Embryonic facial prominence (tissue), 1 donor: ENCODE data around the gene CCDC182.

ENCODE experiments used
- DNase-seq: peaks from one replicate; pipeline ENCODE4 v3.0.0-alpha.2; 2016; ENCODE audit errors: extremely low spot score

CCDC182 gene

DNA sequence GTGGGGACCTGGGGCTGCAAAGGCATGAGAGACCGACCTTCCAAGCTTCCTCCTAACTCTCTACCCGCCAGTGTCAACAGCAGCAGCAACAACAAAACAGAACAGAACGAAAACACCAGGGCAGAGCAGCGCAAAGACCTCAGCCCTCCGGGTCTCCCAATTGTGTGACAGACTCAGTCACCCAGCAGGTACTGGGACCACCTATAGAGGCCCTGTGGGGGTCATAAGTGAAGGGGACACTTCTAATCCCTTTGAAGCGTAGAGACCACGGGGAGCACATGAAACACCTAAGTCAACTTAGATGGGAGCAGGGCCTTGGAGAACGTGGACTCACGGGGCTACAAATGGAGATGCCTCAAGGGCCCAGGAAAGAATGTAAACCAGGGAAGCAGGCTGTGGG, 12.6 kb upstream of the CCDC182 start:
- DNase-seq = no peak

DNA sequence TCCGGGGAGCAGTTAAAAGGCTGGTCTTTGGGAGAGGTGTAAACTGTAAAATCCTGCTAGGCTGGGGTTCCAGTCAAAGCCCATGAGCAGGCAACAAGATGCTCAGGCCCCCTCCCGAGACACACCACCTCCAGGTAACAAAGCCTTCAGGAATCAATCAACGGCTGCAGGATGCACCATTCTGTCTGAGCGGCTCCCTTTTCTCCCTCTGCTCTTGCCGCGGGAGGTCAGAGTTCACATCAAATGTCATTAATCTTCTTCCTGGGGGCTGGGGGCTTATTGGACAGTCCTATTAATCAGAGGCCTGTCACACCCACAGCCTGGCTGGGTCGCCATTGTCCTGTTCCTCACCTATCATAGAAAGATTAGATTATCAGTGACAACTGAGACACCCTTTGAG, 11.9 kb upstream of the CCDC182 start:
- DNase-seq = no peak

DNA sequence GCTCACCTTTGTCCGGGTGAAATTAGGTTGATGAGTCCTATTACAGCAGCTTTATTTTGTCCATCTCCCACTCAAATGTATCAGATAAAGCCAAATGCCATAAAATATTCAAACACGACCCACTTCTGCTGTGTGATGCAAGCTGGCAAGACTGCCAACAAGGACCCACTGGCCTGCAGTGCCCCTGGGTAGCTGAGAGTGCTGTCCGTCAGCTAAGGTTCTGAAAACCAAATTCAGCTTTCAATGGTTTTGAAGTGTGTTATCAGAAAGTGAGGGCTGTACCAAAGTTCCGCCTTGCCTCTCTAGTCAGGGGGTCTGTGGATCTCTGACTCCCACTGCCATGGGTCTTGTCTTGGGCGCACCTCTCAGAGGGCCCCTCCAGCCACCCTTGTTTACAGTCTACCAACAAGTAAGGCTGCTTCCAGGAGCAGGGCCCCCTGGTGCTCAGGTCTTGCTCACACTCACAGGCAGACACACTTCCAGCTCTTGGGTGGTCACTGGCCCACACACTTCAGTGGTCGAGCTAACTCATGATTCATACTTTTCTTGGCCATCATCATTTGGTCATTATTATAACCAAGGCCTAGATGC, 10.5 kb upstream of the CCDC182 start:
- no peak for DNase-seq

DNA sequence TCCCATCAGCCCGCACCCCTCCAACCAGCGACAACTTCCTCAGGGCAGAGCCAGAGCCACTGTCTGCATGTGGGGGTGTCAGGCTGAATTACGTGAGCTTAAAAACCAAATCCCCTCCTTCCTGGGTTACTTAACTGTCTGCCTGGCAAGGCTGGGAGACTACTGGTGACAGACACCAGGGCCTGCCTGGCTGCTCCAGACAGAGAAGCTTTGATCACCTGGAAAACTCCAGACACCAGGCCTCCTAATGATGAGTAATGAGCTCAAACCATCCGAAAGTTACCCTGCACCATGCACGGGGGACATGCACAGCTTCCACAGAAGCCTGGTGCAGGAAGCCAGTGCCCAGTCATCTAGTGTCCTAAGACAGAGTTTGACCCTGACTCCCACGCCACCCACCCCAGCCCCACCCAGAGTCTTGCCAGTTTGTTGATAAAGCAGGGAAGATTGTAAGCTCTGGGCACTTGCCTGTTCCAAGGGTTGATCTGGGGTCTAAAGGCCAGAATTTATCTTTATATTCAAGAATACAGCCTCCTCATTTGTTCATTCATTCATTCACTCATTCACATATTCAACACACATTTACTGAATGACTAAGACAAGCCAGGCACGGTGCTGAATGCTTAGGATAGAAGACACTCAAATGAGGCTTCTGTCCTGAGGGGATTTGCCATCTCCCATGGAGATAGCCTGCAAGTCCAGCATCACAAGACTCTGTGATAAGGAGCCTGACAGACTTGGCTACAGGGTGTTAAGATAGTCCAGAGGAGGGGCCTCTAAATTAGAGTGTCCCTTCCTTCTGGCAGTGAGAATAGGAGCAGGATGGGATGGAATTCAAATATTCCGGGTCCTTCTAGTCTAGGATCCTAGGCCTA, 7.2 kb upstream of the CCDC182 start:
- no peak for DNase-seq

DNA sequence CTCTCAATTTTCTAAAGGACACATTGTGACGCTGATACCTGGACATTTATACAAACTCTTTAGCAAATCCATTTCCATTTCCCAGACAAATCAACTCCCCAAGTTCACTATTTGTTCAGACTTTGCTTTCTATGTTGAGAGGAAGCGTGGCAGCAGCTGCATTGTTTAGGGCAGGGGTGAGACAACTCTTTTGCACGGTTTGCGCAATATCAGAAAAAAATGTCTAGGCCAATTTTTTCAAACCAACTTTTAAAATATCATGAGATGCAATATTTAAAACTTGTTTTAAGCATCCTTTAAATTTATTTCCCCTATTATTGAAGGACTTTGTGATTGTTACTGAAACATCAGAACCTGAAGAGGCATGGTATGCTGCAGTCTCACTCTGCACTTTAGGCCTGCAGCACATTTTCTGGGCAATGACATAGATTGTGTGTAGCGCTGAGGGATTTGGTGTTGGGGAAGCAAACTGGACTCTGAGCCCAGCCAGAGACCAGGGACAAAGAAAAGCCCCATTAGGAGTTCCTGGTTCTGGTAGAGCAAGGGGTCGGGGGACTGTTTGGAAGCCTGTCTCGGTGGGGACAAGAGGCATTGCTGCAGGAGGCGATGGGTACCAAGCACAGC, 6.4 kb upstream of the CCDC182 start:
- no peak for DNase-seq

DNA sequence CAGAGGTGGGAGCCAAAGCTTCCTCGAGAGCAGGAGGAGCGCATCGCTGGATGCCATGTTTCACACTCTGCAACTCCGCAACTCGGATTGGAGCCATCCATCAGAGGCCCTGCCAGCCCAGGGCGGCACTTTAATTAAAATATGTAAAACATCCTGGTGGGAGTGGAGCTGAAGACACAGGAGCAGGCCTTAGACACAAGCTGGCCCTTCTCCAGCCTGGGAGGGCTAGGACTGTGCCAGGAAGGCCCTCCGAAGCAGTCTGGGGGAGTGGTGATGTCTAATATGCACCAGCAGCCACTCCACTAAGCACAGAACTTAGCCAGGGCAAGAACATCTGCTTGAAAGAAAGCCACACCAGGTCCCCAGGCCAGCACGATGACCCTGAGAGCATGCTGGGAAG, 5.8 kb upstream of the CCDC182 start:
- no peak for DNase-seq

DNA sequence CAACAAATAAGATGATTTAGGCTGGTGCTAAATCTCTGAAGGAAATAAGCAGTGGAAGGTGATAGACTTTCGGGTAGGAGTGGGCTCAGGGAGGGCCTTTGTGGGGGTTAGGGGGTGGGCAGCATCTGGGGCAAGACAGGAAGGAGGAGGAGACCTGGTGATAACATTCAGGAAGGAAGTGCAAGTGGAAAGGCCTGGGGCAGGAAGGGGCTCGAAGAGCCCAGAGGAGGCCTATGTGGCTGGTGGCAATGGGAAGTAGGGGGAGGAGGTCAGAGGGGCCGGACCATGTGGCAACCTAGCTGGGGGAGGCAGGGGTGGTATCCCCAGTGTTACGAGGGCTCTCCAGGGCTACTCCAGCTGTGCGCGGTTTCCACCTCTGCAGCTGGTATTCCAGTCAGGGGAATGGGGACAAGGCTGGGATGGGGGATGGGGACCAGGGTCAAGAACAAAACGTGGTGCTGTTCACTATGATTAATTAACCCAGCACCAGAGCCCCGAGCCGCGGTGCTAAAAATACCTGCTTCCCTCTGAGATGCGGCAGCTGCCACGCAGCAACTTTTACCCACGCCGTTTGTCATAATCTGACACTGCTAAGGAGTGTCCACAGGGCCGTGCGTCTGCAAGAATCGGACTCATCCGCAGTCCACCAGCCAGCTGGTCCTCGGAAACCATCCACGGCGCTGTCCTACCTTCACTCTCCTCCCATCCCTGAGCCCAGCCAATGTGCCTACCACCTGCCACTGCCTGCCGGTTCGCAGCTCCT, 5.2 kb upstream of the CCDC182 start:
- no peak for DNase-seq

DNA sequence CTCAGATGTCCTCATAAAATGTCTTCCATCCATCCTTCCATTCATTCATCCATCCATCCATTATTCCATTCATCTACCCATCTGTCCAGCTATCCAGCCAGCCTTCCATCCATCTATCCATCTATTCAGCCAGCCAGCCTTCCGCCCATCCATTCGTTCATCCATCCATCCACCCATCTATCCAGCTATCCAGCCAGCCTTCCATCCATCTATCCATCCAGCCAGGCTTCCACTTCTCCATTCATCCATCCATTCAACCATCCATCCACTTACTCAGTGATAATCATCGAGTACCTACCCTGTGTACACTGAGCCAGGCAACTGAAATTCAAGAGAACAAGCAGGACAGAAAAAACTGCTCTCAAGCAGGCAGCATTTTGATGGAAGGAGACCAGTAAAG, 4.6 kb upstream of the CCDC182 start:
- no peak for DNase-seq

DNA sequence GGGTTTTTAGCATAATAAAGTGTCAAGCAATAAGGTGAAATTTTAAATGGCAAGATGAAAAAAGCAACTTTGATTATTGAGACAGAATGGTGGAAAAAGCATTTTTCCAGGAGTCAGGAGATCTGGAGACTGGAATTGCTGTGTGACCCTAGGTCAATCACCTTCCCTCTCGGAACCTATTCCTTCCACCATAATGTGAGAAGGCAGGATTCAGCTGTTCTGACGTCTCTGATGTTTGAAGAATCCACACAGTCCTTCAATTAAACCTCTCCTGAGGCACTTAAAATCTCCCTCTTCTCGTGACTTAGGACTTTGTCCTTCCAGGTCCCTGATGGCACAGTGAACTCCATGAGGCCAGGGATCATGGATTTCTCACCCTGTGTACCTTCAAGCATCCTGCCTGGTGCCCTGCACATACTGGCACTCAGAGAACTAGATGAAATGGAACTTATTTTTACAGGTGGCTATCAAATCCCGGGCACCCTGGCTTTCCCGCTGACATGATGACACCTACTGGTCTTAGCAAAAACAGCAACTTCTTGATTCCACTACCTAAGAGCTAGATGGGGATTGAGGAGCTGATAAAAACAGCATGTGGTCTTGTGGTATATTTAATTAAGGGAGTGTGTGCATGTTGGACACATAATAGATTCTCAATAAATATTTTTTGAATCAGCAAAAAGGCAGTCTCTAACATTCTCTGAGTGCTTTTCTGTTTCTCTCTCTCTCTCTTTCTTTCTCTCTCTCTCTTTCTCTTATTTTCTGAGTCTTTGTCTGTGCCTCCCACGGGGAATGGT, 2.3 kb upstream of the CCDC182 start:
- peak; percentile 39 for DNase-seq

DNA sequence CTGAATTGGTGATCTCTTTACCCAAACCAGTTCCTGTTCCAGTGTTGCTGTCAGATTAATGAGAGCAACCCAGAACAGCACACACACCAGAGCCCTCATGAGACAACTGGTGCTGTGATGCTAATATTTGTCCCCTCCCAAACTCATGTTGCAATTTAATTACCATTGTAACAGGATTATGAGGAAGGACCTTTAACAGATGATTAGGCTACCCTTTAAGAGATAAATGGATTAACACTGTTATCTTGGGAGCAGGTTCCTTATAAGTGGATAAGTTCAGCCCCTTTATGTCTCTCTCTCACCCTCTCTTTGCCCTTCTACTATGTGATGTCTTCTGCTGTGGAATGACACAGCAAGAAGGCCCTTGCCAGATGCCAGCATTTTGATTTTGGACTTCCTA, 1.1 kb upstream of the CCDC182 start:
- no peak for DNase-seq

DNA sequence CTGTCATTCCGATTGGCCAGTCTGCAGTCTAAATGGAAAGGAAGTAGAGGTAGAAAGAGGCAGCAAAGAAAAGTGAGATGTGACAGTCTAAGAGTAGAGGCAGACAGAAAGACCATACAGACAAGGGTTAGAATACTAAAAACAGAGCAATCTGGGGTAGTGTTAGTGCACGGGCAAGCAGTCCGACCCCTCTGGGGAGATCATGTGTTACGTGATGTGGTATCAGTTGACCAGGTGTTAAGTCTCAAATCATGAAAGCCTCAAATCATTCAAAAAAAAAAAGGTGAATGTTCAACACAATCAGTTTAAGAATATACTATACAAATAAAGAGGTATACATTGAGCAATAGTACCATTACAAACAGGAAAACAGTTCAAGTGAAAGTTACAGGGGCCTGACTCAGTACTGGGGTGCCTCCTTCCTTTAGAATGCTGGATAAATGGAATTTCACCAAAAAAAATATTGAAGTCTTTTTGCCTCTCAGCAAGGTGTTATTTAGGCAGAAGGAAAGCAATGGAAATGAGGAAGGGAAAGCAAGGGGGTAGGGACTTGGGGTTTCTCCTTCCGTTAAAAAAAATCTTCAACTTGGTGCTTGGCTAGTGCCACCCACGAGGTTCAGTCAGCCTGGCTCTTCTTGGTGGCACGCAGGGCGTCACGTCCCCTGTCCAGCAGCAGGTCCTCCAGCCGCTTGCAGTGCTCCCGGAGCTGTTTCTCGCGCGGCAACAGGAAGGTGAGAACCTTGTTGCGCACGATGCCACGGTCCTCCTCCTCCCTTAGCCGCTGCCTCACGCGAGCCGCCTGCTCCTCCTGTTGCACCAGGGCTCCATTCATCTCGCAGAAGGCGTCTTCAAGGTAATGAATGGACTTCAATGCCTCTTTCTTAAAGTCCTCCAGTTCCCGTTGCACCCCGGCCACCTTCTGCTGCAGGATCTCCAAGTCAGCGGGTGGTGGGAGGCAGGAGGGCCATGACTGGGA, 616 bp downstream of the CCDC182 start:
- DNase-seq = no peak

DNA sequence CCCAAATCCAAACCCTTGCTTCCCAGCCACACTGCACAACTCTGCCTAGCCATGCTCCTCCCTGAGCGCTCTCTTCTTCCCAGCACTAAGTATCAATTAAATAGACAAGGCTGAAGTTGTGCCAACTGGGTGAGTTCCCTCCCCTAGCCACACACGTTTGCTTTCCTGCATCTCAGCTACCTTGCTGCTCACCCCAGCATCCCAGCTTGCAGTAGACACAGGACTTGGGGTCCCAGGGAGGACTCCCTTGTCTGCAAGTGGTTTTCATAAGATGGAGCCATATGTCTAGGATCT, 4.9 kb downstream of the CCDC182 start:
- no peak for DNase-seq

DNA sequence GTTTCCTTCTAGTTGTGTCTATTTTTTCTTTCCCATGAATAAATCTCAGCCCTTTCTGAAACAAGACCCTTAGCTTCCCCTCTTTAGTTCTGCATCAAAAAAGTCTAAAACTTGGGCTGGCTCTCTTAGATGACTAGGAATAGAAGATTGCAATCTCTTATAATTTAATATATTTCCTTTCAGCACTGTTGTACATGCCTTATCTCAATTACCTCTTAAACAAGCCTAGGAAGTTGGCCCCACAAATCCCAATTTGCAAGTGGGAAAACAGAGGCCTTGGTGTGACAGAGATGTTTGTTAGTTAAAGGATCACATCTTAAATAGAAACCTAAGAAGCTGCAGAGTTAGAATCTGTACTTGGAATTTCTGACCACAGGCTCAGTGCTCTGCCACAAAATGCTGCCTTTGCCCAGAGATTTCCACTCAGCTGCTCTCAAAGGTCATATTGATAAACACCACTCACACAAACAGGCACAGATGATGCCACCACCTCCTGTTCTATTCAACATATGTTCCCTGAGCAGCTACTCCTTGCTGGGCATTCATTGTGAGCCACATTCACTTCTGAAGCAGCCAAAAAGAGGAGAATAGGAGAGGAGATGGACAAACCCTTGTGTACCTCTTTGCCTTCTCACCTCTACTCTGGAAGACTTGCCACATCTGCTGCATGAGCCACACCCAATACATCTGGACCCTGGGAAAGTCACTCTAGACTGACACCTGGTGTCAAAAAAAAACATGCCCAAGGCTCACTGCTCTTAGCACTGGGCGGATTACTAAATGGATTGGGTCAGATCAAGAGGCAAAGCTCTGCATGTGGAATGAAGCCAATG, 5.5 kb downstream of the CCDC182 start:
- no peak for DNase-seq

DNA sequence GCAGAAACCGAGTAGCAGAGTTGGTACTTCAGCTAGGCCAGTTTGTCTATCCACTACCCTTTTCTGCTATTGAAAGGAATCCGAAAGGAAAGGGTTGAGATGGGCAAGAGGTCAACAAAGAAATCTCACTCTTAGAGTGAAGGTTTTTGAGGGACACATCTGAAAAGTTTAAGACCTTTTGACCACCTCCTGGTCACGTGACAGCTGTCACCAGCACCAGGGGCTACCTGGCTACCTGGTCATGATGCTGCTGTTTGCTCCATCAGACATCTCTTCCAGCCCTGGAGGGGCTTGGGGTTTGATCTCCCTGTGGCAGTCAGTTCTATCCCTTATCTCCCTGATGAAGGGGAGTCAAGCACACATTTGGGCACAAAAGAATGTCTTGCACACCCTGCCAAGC, 7.6 kb downstream of the CCDC182 start:
- no peak for DNase-seq

DNA sequence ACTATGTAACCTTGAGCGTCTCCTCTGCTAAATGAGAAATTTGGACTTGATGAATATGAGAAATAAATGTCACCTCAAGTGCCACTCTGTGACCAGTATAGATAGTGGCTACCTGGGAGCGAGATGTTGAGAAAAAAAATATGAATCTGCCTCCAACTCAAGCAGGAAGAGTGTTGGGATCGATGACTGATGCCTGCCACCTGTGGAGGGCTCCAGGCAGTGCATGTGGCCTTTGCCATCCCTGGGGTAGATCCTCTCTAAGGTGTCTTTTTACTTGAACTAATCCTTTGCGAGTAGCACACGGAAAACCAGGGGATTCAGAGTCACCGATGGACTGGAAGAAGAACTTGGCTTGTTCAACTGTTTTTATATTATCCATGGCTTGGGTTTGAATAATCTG, 9.4 kb downstream of the CCDC182 start:
- no peak for DNase-seq

DNA sequence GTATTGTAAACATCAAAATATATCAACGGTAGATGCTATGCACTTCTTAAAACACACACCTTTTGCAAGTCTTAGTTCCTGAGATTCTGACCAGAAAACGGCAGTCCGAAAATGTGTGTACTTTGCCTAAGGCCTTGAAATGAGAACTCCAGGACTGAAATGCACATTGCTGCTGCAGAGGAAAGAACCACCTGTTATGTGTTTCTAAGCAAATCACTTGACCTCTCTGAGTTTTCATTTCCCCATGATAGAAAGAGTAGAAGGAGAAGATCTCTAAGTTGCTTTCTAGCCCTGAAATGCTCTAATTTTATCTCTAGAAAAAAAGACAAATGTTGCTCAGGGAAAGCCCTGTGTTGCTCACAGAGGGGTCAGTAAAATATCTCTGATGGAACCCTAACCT, 9.9 kb downstream of the CCDC182 start:
- no peak for DNase-seq

DNA sequence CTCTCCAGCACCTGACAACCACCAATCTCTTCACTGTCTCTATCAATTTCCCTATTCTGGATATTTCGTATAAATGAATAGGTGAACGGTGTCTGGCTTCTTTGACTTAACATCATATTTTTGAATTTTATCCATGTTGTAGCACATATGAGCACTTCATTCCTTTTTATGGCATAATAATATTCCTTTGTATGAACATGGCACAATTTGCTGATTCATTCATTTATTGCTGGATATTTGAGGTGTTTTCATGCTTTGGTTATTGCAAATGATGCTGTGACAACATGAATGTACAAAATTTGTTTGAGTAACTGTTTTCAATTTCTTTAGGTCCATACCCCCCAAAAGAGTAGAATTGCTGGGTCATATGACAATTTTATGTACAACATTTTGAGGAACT, 12.0 kb downstream of the CCDC182 start:
- DNase-seq = no peak

DNA sequence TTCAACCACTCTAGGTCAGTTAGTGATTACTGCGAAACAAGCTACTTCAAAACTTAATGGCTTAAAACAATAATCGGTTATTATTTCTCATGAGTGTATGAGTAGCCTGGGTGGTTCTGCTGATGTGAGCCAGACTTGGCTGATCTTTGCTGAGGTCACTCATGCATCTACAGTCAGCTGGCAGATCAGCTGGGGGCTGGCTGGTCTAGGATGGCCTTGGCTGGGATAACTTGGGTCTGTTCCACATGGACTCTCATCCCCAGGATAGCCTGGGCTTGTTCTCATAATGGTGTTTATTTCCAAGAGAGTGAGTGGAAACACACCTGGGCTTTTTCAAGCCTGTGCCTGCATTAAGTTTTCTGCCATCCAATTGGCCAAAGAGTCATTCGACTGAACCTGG, 13.0 kb downstream of the CCDC182 start:
- no peak for DNase-seq

DNA sequence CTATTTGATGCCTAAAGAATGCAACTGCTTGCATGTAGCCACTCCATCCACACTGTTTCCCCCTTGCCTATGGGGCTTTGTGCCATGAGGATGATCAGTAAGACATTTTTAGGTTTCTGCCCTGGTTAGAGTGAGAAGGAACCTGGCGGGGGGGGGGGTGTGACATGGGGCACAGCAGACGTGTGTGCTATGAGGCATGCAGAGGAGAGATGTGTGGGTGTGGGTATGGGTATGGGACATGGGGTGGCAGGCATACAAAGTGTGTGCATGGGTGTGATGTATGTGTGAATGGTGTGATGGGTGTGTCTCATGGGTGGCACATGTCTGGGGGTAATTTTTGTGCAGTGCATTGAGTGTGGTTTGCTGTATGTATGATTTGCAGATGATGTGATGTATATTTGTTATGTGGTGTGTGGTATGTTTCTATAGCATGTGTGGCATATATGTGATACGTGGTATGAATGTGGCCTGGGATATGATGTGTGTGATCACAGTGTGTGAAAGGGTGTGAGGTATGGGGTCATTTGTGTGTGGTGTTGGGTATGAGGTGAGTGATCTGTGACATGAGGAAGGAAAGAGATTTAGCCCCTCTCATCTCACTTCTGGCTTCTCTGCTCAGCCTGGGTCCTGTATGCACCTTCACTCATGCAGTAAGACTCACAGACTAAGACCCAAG, 14.9 kb downstream of the CCDC182 start:
- no peak for DNase-seq
